ENCODE measurements around the gene ADRA2C.

- TF ChIP-seq EZH2 (IDR thresholded peaks at IDR 0.05) (no peak), POLR2AphosphoS5 (IDR thresholded peaks at IDR 0.05; ENCODE audit: borderline replicate concordance, low read depth, low read length) (no peak), FOXP2 (optimal IDR thresholded peaks at IDR 0.05; ENCODE audit: control extremely low read depth, extremely low read length, insufficient read depth) (no peak)
Measured at GRCh38 chr4:3723232-3723642, 42.9 kb upstream of the ADRA2C start.
